HG03095 (cell line): Measurements from ENCODE around the gene NYAP2.

Experiments
- ATAC-seq: cut with Tn5 transposase; IDR thresholded peaks from one replicate; pipeline ENCODE4 v1.9.1; 2021; ENCODE audit warnings: moderate library complexity; ENCODE audit not compliant: unreplicated experiment

NYAP2 gene

GRCh38 chr2:225693259-225693658 is 293.7 kb downstream of the NYAP2 start:
- no peak for ATAC-seq

DNA sequence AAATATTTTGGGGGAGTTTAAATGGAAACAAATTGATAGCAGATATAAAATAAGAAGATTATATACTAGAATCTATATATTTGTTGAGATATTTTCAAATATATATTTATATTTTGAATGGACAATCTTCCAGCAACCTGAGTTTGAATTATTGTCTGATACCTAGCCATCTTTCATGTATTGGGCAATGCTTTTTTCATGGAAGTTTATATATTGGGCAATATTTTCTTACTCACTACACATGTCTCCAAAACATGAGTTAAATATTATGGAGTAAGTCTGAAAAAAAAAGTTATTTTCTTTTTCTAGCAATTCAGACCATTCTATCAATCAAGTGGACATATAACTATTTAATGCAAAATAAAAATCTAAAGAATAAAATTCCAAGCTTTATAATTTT is 295.2 kb downstream of the NYAP2 start:
- ATAC-seq, result no peak

DNA sequence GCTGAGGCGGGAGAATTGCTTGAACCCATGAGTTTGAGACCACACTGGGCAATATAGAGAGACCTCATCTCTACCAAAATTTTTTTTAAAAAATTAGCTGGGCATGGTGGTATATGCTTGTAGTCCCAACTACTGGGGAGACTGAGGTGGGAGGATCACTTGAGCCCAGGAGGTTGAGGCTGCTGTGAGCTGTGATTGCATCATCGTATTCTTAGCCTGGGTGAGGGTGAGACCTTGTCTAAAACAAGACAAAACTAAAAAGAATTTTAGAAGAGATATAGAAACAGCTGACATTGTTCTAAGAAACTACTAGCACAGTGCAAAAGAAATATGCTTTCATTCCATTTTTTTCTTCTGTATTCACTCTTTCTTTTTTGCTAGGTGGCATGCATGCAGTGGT is 298.4 kb downstream of the NYAP2 start:
- no peak for ATAC-seq
